Smooth muscle cell (in vitro differentiated cells): ENCODE measurements around the gene PNPLA7. TPM values are rescaled to one million over a fixed set of nuclear protein-coding genes. Genes with fewer than 3 reads are reported as not detected.

Source experiments
- DNase-seq: peaks from one replicate; lab custom pipeline; 2025; ENCODE audit not compliant: unreplicated experiment; lab: John Stamatoyannopoulos, UW
- H2AFZ ChIP-seq: fragments of 200-600 bp; sonication (generic); 2 replicates; pipeline ENCODE4 v1.6.0; 2016; ENCODE audit warnings: antibody characterized with exemption, low read depth, mild to moderate bottlenecking
- H3F3A ChIP-seq: fragments of 200-600 bp; sonication (generic); 2 replicates; pipeline ENCODE4 v1.6.0; 2017; ENCODE audit warnings: antibody characterized with exemption, low read depth
- H3K27ac ChIP-seq: fragments of 200-600 bp; sonication (generic); 2 replicates; pipeline ENCODE4 v1.5.1; 2016; ENCODE audit warnings: low read depth, mild to moderate bottlenecking
- H3K27me3 ChIP-seq: fragments of 200-600 bp; sonication (generic); 2 replicates; pipeline ENCODE4 v1.6.1; 2016; ENCODE audit warnings: low read depth, mild to moderate bottlenecking
- H3K36me3 ChIP-seq: fragments of 200-600 bp; sonication (generic); 2 replicates; pipeline ENCODE4 v1.5.1; 2016; ENCODE audit warnings: low read depth
- H3K4me1 ChIP-seq: fragments of 200-600 bp; sonication (generic); 2 replicates; pipeline ENCODE4 v1.5.1; 2016; ENCODE audit warnings: low read depth
- H3K4me2 ChIP-seq: fragments of 200-600 bp; sonication (generic); 2 replicates; pipeline ENCODE4 v1.6.0; 2016; ENCODE audit warnings: mild to moderate bottlenecking
- H3K4me3 ChIP-seq: fragments of 200-600 bp; sonication (generic); 2 replicates; pipeline ENCODE4 v1.5.1; 2016; ENCODE audit warnings: mild to moderate bottlenecking
- H3K79me2 ChIP-seq: fragments of 200-600 bp; sonication (generic); 2 replicates; pipeline ENCODE4 v1.6.0; 2016; ENCODE audit warnings: low read depth, mild to moderate bottlenecking
- H3K9ac ChIP-seq: fragments of 200-600 bp; sonication (generic); 2 replicates; pipeline ENCODE4 v1.6.0; 2016; ENCODE audit warnings: low read depth
- H3K9me3 ChIP-seq: fragments of 200-600 bp; sonication (generic); replicated peaks from 2 replicates; pipeline ENCODE4 v1.5.1; 2016; ENCODE audit warnings: low read depth
- H4K20me1 ChIP-seq: fragments of 200-600 bp; sonication (generic); 2 replicates; pipeline ENCODE4 v1.6.0; 2016; ENCODE audit warnings: low read depth
- CTCF ChIP-seq: fragments of 200-600 bp; sonication (generic); IDR thresholded peaks from 2 replicates; pipeline ENCODE4 v1.5.1; 2017; ENCODE audit warnings: borderline replicate concordance, mild to moderate bottlenecking, antibody characterized with exemption; ENCODE audit not compliant: insufficient read depth, poor library complexity, severe bottlenecking
- WGBS: methylation state at CpG from one replicate; pipeline ENCODE4 v1.1.7; 2016; ENCODE audit warnings: low lambda C conversion rate; 5-methylcytosine and 5-hydroxymethylcytosine counted together
- polyA plus RNA-seq: library from polyadenylated mRNA; unstranded; fragments of >200 nt; fragmentation: Nextera tagmentation; extraction: Ambion mirVana; gene quantifications from 2 replicates; pipeline ENCODE4 v1.2.1, GENCODE V29; 2016
- total RNA-seq: library from RNA; depleted of rRNA; stranded (reverse); fragments of >200 nt; gene quantifications from 2 replicates; pipeline ENCODE4 v1.2.3, GENCODE V29; 2014

The PNPLA7 gene
- total and polyA plus RNA-seq, 2 experiments from 2014 or later = 0.46 to 0.67 TPM

- no peaks in the 10 kb centered on the region for H3K79me2 ChIP-seq
- H4K20me1 ChIP-seq = no peaks in the 10 kb centered on the region
- H3K4me3 ChIP-seq = peak within 1 kb of the TSS; percentile 50
- TF ChIP-seq CTCF = no peak
- H3K36me3 ChIP-seq = no peaks in the 10 kb centered on the region
- H3K27me3 ChIP-seq = no peaks in the 10 kb centered on the region
- no peak for DNase-seq
- H3K4me2 ChIP-seq = peak within 1 kb of the TSS; percentile 86
- H3K27ac ChIP-seq = no peak within 1 kb of the TSS
- H3F3A ChIP-seq = no peaks in the 10 kb centered on the region
- no peaks in the 10 kb centered on the region for H3K9me3 ChIP-seq
- no peaks in the 10 kb centered on the region for H3K4me1 ChIP-seq
- H2AFZ ChIP-seq = peak within 1 kb of the TSS; percentile 39
- under 1% methylated on average over 27 of the region's 62 CpGs for WGBS
- H3K9ac ChIP-seq = no peak within 1 kb of the TSS
These were observed 108.8 kb downstream of the PNPLA7 start, which contains the start of gene ENTPD8 for GRCh38 chr9:137441289-137441934. Gene ENTPD8 (minus strand): TSS chr9:137441357. CDS start chr9:137438285, 3,072 bp downstream.

GRCh38 chr9:137439158-137439714 lies 111.0 kb downstream of the PNPLA7 start:
- Histone ChIP-seq H3K9ac (no peak overlapping the region), H3K27me3 (no peaks in the 10 kb centered on the region), H3F3A (no peaks in the 10 kb centered on the region), H3K4me3 (no peak overlapping the region), H3K9me3 (no peaks in the 10 kb centered on the region), H3K4me2 (no peak overlapping the region), H3K36me3 (no peaks in the 10 kb centered on the region), H3K79me2 (no peaks in the 10 kb centered on the region), H2AFZ (no peak overlapping the region), H3K27ac (no peak overlapping the region), H4K20me1 (no peaks in the 10 kb centered on the region), H3K4me1 (no peaks in the 10 kb centered on the region)
- DNase-seq = no peak
- no peak for TF ChIP-seq CTCF
- WGBS = 89% methylated on average over 17 of the region's 18 CpGs

- Histone ChIP-seq H4K20me1 (no peaks in the 10 kb centered on the region), H3K4me3 (no peak overlapping the region), H3K27me3 (no peaks in the 10 kb centered on the region), H2AFZ (no peak overlapping the region), H3K9me3 (no peaks in the 10 kb centered on the region), H3K79me2 (no peaks in the 10 kb centered on the region), H3K27ac (no peak overlapping the region), H3K36me3 (no peaks in the 10 kb centered on the region), H3K9ac (no peak overlapping the region), H3F3A (no peaks in the 10 kb centered on the region), H3K4me2 (no peak overlapping the region), H3K4me1 (no peaks in the 10 kb centered on the region)
- WGBS = 94% methylated on average over 20 of the region's 22 CpGs
- TF ChIP-seq CTCF = no peak
- DNase-seq = no peak
These were observed 111.5 kb downstream of the PNPLA7 start for GRCh38 chr9:137438591-137439157.
